Measurements from ENCODE around the gene PAQR9.

GRCh38 chr3:142935963-142936362, 27.5 kb downstream of the PAQR9 start:
- TF ChIP-seq CTCF (IDR thresholded peaks at IDR 0.05), result no peak
- no peak for TF ChIP-seq POLR2A (IDR thresholded peaks at IDR 0.05)

Data from lower leg skin (tissue), 3 donors.